GM23248 (cell line): ENCODE results near the gene FARP1.

Experiments used
- EZH2 ChIP-seq: fragments of 200-600 bp; sonication (generic); IDR thresholded peaks from 2 replicates; pipeline ENCODE4 v1.6.1; 2018; ENCODE audit warnings: antibody characterized with exemption, mild to moderate bottlenecking; ENCODE audit not compliant: insufficient read depth, poor library complexity, severe bottlenecking
- EZH2phosphoT487 ChIP-seq: fragments of 200-600 bp; sonication (generic); IDR thresholded peaks from 2 replicates; pipeline ENCODE4 v1.6.1; 2018; ENCODE audit warnings: antibody characterized with exemption, moderate library complexity, mild to moderate bottlenecking, low read depth; ENCODE audit not compliant: insufficient read depth

- TF ChIP-seq EZH2 (no peak), EZH2phosphoT487 (no peak)
Measured at GRCh38 chr13:98410612-98411011, 267.7 kb downstream of the FARP1 start.
